ENCODE measurements around the gene TNFRSF12A. TPM values are rescaled to one million over a fixed set of nuclear protein-coding genes. Genes with fewer than 3 reads are reported as not detected.

Gene TNFRSF12A
- total and polyA plus RNA-seq, 3 donors from 2014 or later: 12.8 to 33.4 (median 16.8) TPM

- H3K27me3 ChIP-seq: no peaks in the 10 kb centered on the region
- peak overlapping the region; percentile 66 to 72 for H3K27ac ChIP-seq
- peak overlapping the region; percentile 46 to 63 for H3K4me3 ChIP-seq
- TF ChIP-seq CTCF (IDR thresholded peaks at IDR 0.05) (no peak), POLR2A (IDR thresholded peaks at IDR 0.05) (no peak)
- WGBS, 2 donors: 0 to 2% methylated on average over 10 to 34 of the region's 57 CpGs
- intact Hi-C loops (cut with DNase I; ENCODE audit: low total_unique reads): no loop called here
- H3K9me3 ChIP-seq: no peaks in the 10 kb centered on the region
- peaks cover 35% of the 10 kb centered on the region for H3K4me1 ChIP-seq
- peak; percentile 63 for DNase-seq
- H3K36me3 ChIP-seq (ENCODE audit: low read depth, missing control alignments): no peaks in the 10 kb centered on the region
Observed at GRCh38 chr16:3020604-3021448, 658 bp downstream of the TNFRSF12A start.

GRCh38 chr16:3021449-3022207, 1.5 kb downstream of the TNFRSF12A start:
- H3K4me3 ChIP-seq: peak overlapping the region; percentile 46 to 63
- H3K27ac ChIP-seq: peak overlapping the region; percentile 66 to 94
- intact Hi-C loops (cut with DNase I; ENCODE audit: low total_unique reads): no loop called here
- no peak for TF ChIP-seq CTCF (IDR thresholded peaks at IDR 0.05)
- no peak for TF ChIP-seq POLR2A (IDR thresholded peaks at IDR 0.05)
- DNase-seq: peak; percentile 81
- peaks cover 35% of the 10 kb centered on the region for H3K4me1 ChIP-seq
- no peaks in the 10 kb centered on the region for H3K27me3 ChIP-seq
- WGBS, 2 donors: 4 to 6% methylated on average over 16 to 25 of the region's 25 CpGs
- no peaks in the 10 kb centered on the region for H3K36me3 ChIP-seq (ENCODE audit: low read depth, missing control alignments)
- no peaks in the 10 kb centered on the region for H3K9me3 ChIP-seq

- no peaks in the 10 kb centered on the region for H3K27me3 ChIP-seq
- no peak overlapping the region for H3K4me3 ChIP-seq
- intact Hi-C loops (cut with DNase I; ENCODE audit: low total_unique reads): no loop called here
- WGBS, 2 donors: 4 to 6% methylated on average over 8 of the region's 8 CpGs
- H3K9me3 ChIP-seq: no peaks in the 10 kb centered on the region
- peaks cover 35% of the 10 kb centered on the region for H3K4me1 ChIP-seq
- no peaks in the 10 kb centered on the region for H3K36me3 ChIP-seq (ENCODE audit: low read depth, missing control alignments)
- peak overlapping the region; percentile 66 to 94 for H3K27ac ChIP-seq
- peak; percentile 93 for DNase-seq
- TF ChIP-seq POLR2A (IDR thresholded peaks at IDR 0.05) (no peak), CTCF (IDR thresholded peaks at IDR 0.05) (no peak)
Observed at GRCh38 chr16:3022208-3022683, 2.1 kb downstream of the TNFRSF12A start.

- intact Hi-C loops (cut with DNase I; ENCODE audit: low total_unique reads): no loop called here
- H3K4me3 ChIP-seq: peak overlapping the region; percentile 58 to 79
- TF ChIP-seq POLR2A (IDR thresholded peaks at IDR 0.05) (no peak), CTCF (IDR thresholded peaks at IDR 0.05) (no peak)
- no peak for DNase-seq
- H3K27me3 ChIP-seq: no peaks in the 10 kb centered on the region
- WGBS, 2 donors: 14 to 21% methylated on average over 4 to 8 of the region's 8 CpGs
- no peaks in the 10 kb centered on the region for H3K9me3 ChIP-seq
- H3K4me1 ChIP-seq: peaks cover 35% of the 10 kb centered on the region
- H3K27ac ChIP-seq: peak overlapping the region; percentile 88 to 94
- H3K36me3 ChIP-seq (ENCODE audit: low read depth, missing control alignments): no peaks in the 10 kb centered on the region
Observed at GRCh38 chr16:3022684-3023414, 2.7 kb downstream of the TNFRSF12A start.
